ENCODE measurements around the gene TTC7B.

Gene TTC7B

DNA sequence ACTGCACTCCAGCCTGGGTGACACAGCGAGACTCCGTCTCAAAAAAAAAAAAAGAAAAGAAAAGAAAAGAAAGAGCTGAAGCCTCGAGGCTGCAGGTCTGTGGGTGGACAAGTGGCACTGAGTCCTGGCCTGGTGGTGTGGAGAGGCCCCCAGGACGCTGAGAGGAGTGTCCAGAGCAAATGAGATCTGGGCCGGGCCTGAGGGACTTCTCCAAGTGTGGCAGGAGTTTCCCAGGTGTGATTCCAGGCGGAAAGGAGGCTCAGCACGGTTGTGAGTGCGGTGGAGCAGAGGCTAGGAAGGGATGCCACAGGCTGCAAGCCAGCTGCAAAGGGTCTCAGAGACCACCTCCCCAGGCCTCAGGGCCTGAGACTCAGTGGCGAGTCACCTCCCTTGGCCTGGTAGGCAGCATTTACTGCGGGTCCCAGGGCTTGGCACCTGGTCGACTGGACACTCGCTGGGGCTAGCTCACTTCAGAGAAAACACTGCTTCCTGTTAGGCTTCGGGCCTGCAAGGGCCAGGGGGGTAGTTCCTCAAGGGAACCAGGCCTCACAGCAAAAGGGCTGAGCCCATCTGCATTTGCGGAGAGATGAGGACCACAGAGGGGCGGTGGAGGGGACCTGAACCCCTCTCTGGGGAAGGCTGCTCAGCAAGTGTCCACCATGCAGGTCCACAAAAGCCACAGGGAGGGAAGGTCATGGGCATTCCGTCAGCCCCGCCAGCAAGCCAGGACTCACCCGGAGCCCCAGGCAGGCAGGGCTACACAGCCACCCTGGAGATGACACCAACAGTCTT is 11.7 kb downstream of the TTC7B start:
- no peak for DNase-seq (ENCODE audit: low read depth)
- TF ChIP-seq, protein P1, sequence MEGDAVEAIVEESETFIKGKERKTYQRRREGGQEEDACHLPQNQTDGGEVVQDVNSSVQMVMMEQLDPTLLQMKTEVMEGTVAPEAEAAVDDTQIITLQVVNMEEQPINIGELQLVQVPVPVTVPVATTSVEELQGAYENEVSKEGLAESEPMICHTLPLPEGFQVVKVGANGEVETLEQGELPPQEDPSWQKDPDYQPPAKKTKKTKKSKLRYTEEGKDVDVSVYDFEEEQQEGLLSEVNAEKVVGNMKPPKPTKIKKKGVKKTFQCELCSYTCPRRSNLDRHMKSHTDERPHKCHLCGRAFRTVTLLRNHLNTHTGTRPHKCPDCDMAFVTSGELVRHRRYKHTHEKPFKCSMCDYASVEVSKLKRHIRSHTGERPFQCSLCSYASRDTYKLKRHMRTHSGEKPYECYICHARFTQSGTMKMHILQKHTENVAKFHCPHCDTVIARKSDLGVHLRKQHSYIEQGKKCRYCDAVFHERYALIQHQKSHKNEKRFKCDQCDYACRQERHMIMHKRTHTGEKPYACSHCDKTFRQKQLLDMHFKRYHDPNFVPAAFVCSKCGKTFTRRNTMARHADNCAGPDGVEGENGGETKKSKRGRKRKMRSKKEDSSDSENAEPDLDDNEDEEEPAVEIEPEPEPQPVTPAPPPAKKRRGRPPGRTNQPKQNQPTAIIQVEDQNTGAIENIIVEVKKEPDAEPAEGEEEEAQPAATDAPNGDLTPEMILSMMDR (IDR thresholded peaks at IDR 0.05; ENCODE audit: insufficient read depth, low read depth, low read length, missing control alignments) = no peak
- H3K4me3 ChIP-seq (ENCODE audit: low read depth, low read length) = no peak overlapping the region

DNA sequence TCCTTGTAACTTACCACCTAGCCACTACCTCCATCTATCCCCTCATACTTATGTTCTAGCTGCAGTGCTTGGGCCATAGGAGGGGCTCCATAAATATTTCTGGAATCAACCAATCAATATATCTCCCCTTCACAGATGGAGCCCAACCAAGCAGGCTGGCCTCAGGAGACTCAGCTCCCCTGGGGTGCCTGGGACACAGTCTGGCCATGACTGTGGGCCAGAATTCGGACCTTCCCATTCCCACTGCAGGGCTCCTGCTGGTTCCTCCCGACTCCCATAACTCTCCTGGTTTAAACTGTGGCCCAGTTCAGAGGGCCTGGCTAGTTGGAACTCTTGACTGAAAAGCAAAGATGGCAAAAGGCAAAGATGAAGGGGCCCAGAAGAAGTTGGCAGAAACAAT is 13.0 kb downstream of the TTC7B start:
- TF ChIP-seq, protein P1 (IDR thresholded peaks at IDR 0.05; ENCODE audit: insufficient read depth, low read depth, low read length, missing control alignments) = no peak
- H3K4me3 ChIP-seq (ENCODE audit: low read depth, low read length) = no peak overlapping the region

DNA sequence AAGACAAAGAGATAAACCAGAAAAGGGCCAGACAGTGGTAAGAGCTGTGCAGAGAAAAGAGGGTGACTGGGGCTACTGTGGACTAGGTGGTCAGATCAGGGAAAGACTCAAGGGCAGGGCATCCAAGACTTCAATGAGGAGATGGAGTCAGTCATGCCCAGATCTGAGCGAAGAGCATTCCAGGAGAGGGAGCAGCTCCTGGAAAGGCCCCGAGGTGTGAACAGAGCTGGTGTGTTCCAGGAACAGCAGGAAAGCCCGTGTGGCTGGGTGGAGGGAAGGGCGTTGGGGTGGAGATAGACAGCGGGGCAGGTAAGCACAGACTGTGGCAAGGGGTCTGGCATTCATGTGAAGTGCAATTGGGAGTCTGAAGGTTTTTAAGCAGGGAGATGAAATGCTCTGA is 16.8 kb downstream of the TTC7B start:
- no peak for DNase-seq (ENCODE audit: low read depth)
- TF ChIP-seq, protein P1 (IDR thresholded peaks at IDR 0.05; ENCODE audit: insufficient read depth, low read depth, low read length, missing control alignments) = no peak
- H3K4me3 ChIP-seq (ENCODE audit: low read depth, low read length) = no peak overlapping the region

More for the DNA sequence above, 13.0 kb downstream of the TTC7B start:
- no peak for DNase-seq (ENCODE audit: low read depth)

DNA sequence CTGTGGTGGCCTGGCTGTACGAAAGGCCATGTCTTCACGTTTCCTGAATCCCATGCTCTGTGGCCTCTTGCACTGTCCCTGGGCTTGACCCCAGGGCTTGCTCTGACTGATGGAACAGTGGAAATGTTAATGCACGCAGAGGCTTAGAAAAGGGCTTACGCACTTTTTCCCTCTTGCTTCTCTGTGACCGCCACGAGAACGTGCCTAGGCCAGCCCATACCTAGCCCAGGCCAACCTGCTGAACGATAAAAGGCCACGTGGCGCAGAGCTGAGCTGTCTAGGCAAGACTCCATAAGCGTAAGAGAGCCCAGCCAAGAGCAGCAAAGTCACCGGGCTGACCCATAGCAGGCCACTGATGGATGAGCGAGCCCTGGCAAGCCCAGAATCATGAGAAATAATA is 18.3 kb downstream of the TTC7B start:
- no peak for DNase-seq (ENCODE audit: low read depth)
- TF ChIP-seq, protein P1 (IDR thresholded peaks at IDR 0.05; ENCODE audit: insufficient read depth, low read depth, low read length, missing control alignments) = no peak
- H3K4me3 ChIP-seq (ENCODE audit: low read depth, low read length) = no peak overlapping the region

DNA sequence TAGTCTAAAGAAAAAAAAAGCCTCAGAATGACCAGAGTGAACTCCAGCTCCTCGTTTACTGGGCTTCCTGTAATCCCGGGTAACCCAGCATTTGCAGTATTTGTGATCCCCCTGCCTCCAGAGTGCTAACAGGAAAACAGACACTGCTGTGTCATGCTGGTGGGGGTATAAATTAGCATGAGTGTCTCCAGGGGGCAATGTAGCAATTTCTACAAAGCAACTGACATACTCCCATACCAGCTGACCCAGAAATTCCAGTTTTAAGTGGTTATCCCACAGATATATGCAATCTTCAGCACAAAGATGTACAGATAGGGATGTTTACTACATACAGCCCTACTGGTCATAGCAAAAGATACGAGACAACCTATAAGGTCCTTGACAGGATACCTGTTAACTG is 18.8 kb downstream of the TTC7B start:
- no peak for DNase-seq (ENCODE audit: low read depth)
- no peak overlapping the region for H3K4me3 ChIP-seq (ENCODE audit: low read depth, low read length)
- TF ChIP-seq, protein P1 (IDR thresholded peaks at IDR 0.05; ENCODE audit: insufficient read depth, low read depth, low read length, missing control alignments) = no peak

DNA sequence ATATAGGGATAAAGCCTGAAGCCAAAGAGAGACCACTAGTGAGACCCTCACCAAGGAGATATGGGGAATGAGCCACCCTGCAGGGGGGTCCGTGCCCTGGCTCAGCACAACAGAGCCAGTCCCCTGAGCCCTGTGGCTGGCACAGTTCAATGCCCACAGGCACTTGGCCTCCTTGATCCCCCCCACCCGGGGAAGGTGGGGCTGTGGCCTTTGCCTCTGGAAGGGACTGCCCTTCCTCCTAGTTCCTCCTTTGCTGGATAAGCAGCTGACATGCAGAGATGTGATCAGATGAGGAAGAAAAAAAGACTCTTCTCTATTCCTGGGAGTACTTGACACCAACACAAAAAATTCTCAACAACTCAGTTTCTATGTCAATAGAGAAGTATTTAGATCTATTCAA is 19.9 kb downstream of the TTC7B start:
- TF ChIP-seq, protein P1 (IDR thresholded peaks at IDR 0.05; ENCODE audit: insufficient read depth, low read depth, low read length, missing control alignments) = no peak
- no peak overlapping the region for H3K4me3 ChIP-seq (ENCODE audit: low read depth, low read length)
- no peak for DNase-seq (ENCODE audit: low read depth)

DNA sequence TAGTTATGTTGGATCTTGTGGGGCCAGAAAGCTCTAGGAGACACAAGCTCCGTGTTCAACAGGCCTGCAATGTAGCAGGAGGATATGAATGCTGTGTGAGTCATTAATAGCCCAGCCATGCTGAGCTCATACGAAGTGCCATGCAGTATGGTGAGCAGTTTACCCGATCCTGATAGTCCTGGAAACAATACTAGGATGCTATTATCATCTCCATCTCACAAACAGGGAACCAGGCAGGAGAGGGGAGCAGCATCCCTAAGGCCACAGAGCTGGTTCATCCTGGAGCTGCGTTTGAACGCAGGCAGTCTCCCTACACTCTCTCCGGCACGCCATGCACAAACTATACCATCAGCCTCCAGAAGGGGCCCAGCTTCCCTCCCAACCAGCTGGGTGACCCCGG is 20.5 kb downstream of the TTC7B start:
- no peak overlapping the region for H3K4me3 ChIP-seq (ENCODE audit: low read depth, low read length)
- TF ChIP-seq, protein P1 (IDR thresholded peaks at IDR 0.05; ENCODE audit: insufficient read depth, low read depth, low read length, missing control alignments) = no peak
- no peak for DNase-seq (ENCODE audit: low read depth)
